ENCODE results near the gene MCM5. TPM values are rescaled to one million over a fixed set of nuclear protein-coding genes. Genes with fewer than 3 reads are reported as not detected.
"Not testable (repeated sequence)": the region's sequence is repeated elsewhere in the genome, so short reads cannot be mapped to it uniquely, and the experiment has no call there.

The MCM5 gene
- 192 TPM for total RNA-seq

- peak; percentile 89 to 99 (median 98) for DNase-seq (ENCODE audit: low read depth in 2 of 3, low spot score in 2 of 3)
Observed at GRCh38 chr22:35399678-35400500, at the start of gene MCM5. Gene MCM5, plus strand, starts transcription at chr22:35400140. Its CDS starts 299 bp downstream, at chr22:35400439.

GRCh38 chr22:35350539-35351503 is 49.1 kb upstream of the MCM5 start:
- peak; percentile 63 to 88 (median 84) for DNase-seq (ENCODE audit: low read depth in 2 of 3, low spot score in 2 of 3)

GRCh38 chr22:35352214-35353111 is 47.5 kb upstream of the MCM5 start:
- DNase-seq (ENCODE audit: low read depth in 2 of 3, low spot score in 2 of 3) = peak in 2 of 3 donors; percentile 72 to 76

GRCh38 chr22:35353318-35353717 is 46.6 kb upstream of the MCM5 start:
- DNase-seq (ENCODE audit: low read depth in 2 of 3, low spot score in 2 of 3) = no peak

- DNase-seq (ENCODE audit: low read depth in 2 of 3, low spot score in 2 of 3) = no peak
Observed at GRCh38 chr22:35354068-35354467, 45.9 kb upstream of the MCM5 start.

GRCh38 chr22:35357883-35358621 is 41.9 kb upstream of the MCM5 start:
- no peak for DNase-seq (ENCODE audit: low read depth in 2 of 3, low spot score in 2 of 3)

- no peak for DNase-seq (ENCODE audit: low read depth in 2 of 3, low spot score in 2 of 3)
Observed at GRCh38 chr22:35359380-35360065, 40.4 kb upstream of the MCM5 start.

GRCh38 chr22:35361001-35361558 is 38.9 kb upstream of the MCM5 start:
- DNase-seq (ENCODE audit: low read depth in 2 of 3, low spot score in 2 of 3) = no peak

- DNase-seq (ENCODE audit: low read depth in 2 of 3, low spot score in 2 of 3) = no peak
Observed at GRCh38 chr22:35363566-35364086, 36.3 kb upstream of the MCM5 start.

GRCh38 chr22:35364230-35364629 is 35.7 kb upstream of the MCM5 start:
- not testable (repeated sequence) for DNase-seq (ENCODE audit: low read depth in 2 of 3, low spot score in 2 of 3)

- peak in 2 of 3 donors; percentile 68 to 76 for DNase-seq (ENCODE audit: low read depth in 2 of 3, low spot score in 2 of 3)
Observed at GRCh38 chr22:35367331-35367886, 32.5 kb upstream of the MCM5 start.

GRCh38 chr22:35368386-35368785 is 31.6 kb upstream of the MCM5 start:
- no peak for DNase-seq (ENCODE audit: low read depth in 2 of 3, low spot score in 2 of 3)

GRCh38 chr22:35369996-35370395 is 29.9 kb upstream of the MCM5 start:
- no peak for DNase-seq (ENCODE audit: low read depth in 2 of 3, low spot score in 2 of 3)

- DNase-seq (ENCODE audit: low read depth in 2 of 3, low spot score in 2 of 3) = no peak
Observed at GRCh38 chr22:35373781-35374180, 26.2 kb upstream of the MCM5 start.

- no peak for DNase-seq (ENCODE audit: low read depth in 2 of 3, low spot score in 2 of 3)
Observed at GRCh38 chr22:35375031-35375430, 24.9 kb upstream of the MCM5 start.

GRCh38 chr22:35375526-35375925 is 24.4 kb upstream of the MCM5 start:
- DNase-seq (ENCODE audit: low read depth in 2 of 3, low spot score in 2 of 3) = no peak

GRCh38 chr22:35376728-35377472 is 23.0 kb upstream of the MCM5 start:
- peak in 2 of 3 donors; percentile 95 to 97 for DNase-seq (ENCODE audit: low read depth in 2 of 3, low spot score in 2 of 3)

Data from hematopoietic multipotent progenitor cell (in vitro differentiated cells).